ENCODE results near the gene NOS1AP.

NOS1AP gene

GRCh38 chr1:162139211-162139610 is 69.7 kb downstream of the NOS1AP start:
- DNase-seq, result no peak

- DNase-seq, result no peak
Measured at GRCh38 chr1:162141281-162142054, 72.0 kb downstream of the NOS1AP start.

GRCh38 chr1:162142968-162143367 is 73.5 kb downstream of the NOS1AP start:
- DNase-seq, result no peak

GRCh38 chr1:162144268-162144667 is 74.8 kb downstream of the NOS1AP start:
- no peak for DNase-seq

GRCh38 chr1:162144853-162145252 is 75.4 kb downstream of the NOS1AP start:
- no peak for DNase-seq

- DNase-seq, result no peak
Measured at GRCh38 chr1:162145280-162145965, 75.9 kb downstream of the NOS1AP start.

- DNase-seq, result no peak
Measured at GRCh38 chr1:162145966-162146696, 76.6 kb downstream of the NOS1AP start.

- no peak for DNase-seq
Measured at GRCh38 chr1:162147760-162148159, 78.3 kb downstream of the NOS1AP start.

- DNase-seq, result no peak
Measured at GRCh38 chr1:162150112-162150511, 80.6 kb downstream of the NOS1AP start.

GRCh38 chr1:162151900-162152829 is 82.7 kb downstream of the NOS1AP start:
- no peak for DNase-seq

- no peak for DNase-seq
Measured at GRCh38 chr1:162153374-162153773, 83.9 kb downstream of the NOS1AP start.

GRCh38 chr1:162157469-162157868 is 88.0 kb downstream of the NOS1AP start:
- DNase-seq, result no peak

GRCh38 chr1:162158624-162159271 is 89.3 kb downstream of the NOS1AP start:
- no peak for DNase-seq

- DNase-seq, result peak; percentile 20
Measured at GRCh38 chr1:162159515-162159914, 90.0 kb downstream of the NOS1AP start.

GRCh38 chr1:162161916-162162550 is 92.5 kb downstream of the NOS1AP start:
- no peak for DNase-seq

- DNase-seq, result no peak
Measured at GRCh38 chr1:162165528-162165927, 96.0 kb downstream of the NOS1AP start.

- no peak for DNase-seq
Measured at GRCh38 chr1:162166917-162167615, 97.6 kb downstream of the NOS1AP start.

- DNase-seq, result no peak
Measured at GRCh38 chr1:162168261-162168660, 98.8 kb downstream of the NOS1AP start.

- no peak for DNase-seq
Measured at GRCh38 chr1:162169031-162169790, 99.7 kb downstream of the NOS1AP start.

- DNase-seq, result no peak
Measured at GRCh38 chr1:162171111-162171510, 101.6 kb downstream of the NOS1AP start.
